HL-60 (cell line): ENCODE results near the gene RPL39L.

Experiments
- CTCF ChIP-seq: IDR thresholded peaks from one replicate; pipeline ENCODE4 v1.5.1; 2011; ENCODE audit warnings: low read length, control low read depth, inconsistent platforms; ENCODE audit not compliant: insufficient read depth
- GABPA ChIP-seq: IDR thresholded peaks from 2 replicates; pipeline ENCODE4 v1.6.1; 2012; ENCODE audit warnings: low read depth
- POLR2AphosphoS5 ChIP-seq: IDR thresholded peaks from 2 replicates; pipeline ENCODE4 v1.6.1; 2012; ENCODE audit warnings: low read depth
- TF ChIP-seq, protein P1 (sequence below): IDR thresholded peaks from 2 replicates; pipeline ENCODE4 v1.6.1; 2012; ENCODE audit warnings: low read depth; ENCODE audit not compliant: insufficient replicate concordance

DNA sequence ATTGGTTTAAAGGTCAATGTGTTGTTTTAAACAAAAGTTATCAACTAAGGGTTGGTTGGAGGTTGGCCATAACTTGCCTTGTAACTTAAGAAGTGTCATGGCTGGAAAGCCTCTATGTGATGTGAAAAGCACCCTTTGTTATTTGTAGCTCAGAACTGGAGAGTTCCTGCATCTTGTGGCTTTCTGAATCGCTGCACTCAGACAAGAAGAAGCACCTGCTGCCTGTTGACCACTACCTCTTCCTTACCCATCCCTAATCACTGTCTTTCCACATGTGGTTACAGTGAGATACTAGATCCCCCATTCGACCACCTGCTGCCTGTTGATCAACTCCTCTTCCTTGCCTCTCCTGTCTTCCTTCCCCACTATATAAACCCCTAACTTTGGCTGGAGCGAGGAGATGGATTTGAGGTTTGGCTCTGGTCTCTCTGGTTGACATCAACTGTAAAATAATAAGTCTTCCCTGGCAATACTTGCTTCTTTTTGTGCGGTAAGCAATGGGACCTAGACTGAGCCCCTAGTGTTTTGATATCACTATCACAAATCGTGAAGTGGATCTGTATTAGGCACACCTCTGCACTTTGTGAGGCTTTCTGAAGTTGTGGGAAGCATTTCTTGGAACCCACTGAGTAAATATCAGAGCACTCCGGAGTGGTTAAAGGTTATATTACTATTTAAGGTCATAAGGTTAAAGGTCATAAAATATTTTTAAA, 13.8 kb downstream of the RPL39L start:
- TF ChIP-seq CTCF: no peak
- TF ChIP-seq, protein P1, sequence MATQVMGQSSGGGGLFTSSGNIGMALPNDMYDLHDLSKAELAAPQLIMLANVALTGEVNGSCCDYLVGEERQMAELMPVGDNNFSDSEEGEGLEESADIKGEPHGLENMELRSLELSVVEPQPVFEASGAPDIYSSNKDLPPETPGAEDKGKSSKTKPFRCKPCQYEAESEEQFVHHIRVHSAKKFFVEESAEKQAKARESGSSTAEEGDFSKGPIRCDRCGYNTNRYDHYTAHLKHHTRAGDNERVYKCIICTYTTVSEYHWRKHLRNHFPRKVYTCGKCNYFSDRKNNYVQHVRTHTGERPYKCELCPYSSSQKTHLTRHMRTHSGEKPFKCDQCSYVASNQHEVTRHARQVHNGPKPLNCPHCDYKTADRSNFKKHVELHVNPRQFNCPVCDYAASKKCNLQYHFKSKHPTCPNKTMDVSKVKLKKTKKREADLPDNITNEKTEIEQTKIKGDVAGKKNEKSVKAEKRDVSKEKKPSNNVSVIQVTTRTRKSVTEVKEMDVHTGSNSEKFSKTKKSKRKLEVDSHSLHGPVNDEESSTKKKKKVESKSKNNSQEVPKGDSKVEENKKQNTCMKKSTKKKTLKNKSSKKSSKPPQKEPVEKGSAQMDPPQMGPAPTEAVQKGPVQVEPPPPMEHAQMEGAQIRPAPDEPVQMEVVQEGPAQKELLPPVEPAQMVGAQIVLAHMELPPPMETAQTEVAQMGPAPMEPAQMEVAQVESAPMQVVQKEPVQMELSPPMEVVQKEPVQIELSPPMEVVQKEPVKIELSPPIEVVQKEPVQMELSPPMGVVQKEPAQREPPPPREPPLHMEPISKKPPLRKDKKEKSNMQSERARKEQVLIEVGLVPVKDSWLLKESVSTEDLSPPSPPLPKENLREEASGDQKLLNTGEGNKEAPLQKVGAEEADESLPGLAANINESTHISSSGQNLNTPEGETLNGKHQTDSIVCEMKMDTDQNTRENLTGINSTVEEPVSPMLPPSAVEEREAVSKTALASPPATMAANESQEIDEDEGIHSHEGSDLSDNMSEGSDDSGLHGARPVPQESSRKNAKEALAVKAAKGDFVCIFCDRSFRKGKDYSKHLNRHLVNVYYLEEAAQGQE: no peak
- TF ChIP-seq GABPA: no peak
- no peak for TF ChIP-seq POLR2AphosphoS5
